Breast epithelium (tissue), 4 donors: ENCODE data around the gene PIK3CB. TPM values are rescaled to one million over a fixed set of nuclear protein-coding genes. Genes with fewer than 3 reads are reported as not detected.
"Not testable (repeated sequence)": the region's sequence is repeated elsewhere in the genome, so short reads cannot be mapped to it uniquely, and the experiment has no call there.

ENCODE experiments used
- DNase-seq, 2 donors: peaks; one replicate each; pipeline ENCODE4 v3.0.0-alpha.2; 2019; ENCODE audit warnings: low spot score in 2 of 2
- H3K27ac ChIP-seq, 2 donors: fragments of 200-600 bp; sonication (generic) in 1 of 2; one replicate each; pipeline ENCODE4 v1.5.1; 2016 to 2019; ENCODE audit warnings: mild to moderate bottlenecking in 1 of 2
- H3K27me3 ChIP-seq, 2 donors: fragments of 200-600 bp; sonication (generic) in 1 of 2; one replicate each; pipeline versions ENCODE4 v1.5.1 to v1.6.0; 2017 to 2019; ENCODE audit warnings: control low read depth in 1 of 2, mild to moderate bottlenecking in 1 of 2
- H3K36me3 ChIP-seq: fragments of 200-600 bp; one replicate; pipeline ENCODE4 v1.5.1; 2019
- H3K4me1 ChIP-seq, 2 donors: fragments of 200-600 bp; sonication (generic); one replicate each; pipeline ENCODE4 v1.5.1; 2016 to 2019; ENCODE audit warnings: control low read depth in 1 of 2
- H3K4me3 ChIP-seq, 3 donors: fragments of 200-600 bp; sonication (generic); 1 replicate in 2 of 3; 2 replicates in 1 of 3; pipeline ENCODE4 v1.5.1; 2016 to 2019; ENCODE audit warnings: mild to moderate bottlenecking in 3 of 3, moderate library complexity in 2 of 3
- H3K9me3 ChIP-seq, 2 donors: fragments of 200-600 bp; sonication (generic) in 1 of 2; one replicate each; pipeline ENCODE4 v1.5.1; 2016 to 2019; ENCODE audit warnings: control low read depth in 1 of 2
- POLR2A ChIP-seq: fragments of 450-650 bp; IDR thresholded peaks from one replicate; pipeline ENCODE4 v1.6.1; 2016; ENCODE audit warnings: antibody characterized with exemption, mild to moderate bottlenecking, moderate library complexity
- POLR2AphosphoS5 ChIP-seq, 3 donors: sonication (generic); formaldehyde crosslinking; IDR thresholded peaks; one replicate each; pipeline ENCODE4 v1.6.1; 2017; ENCODE audit warnings: antibody characterized with exemption in 3 of 3
- intact Hi-C: fragments of 100-400 bp; cut with DNase I; formaldehyde crosslinking; loops from one replicate; pipeline ENCODE4 v1.15.1; 2023; ENCODE audit warnings: low total_unique reads
- total RNA-seq, 3 donors: library from RNA; depleted of rRNA; stranded (reverse); fragments of >200 nt; gene quantifications; one replicate each; pipeline ENCODE4 v1.1.0, GENCODE V29; 2016
- TF ChIP-seq, protein P1 (sequence below), 3 donors: fragments of 450-650 bp; IDR thresholded peaks; one replicate each; pipeline ENCODE4 v1.5.1; 2016 to 2017; ENCODE audit warnings: antibody characterized with exemption in 3 of 3, mild to moderate bottlenecking in 3 of 3, moderate library complexity in 3 of 3

PIK3CB gene
- total RNA-seq, 3 donors from 2014 or later = 30.5 to 46.2 (median 31.7) TPM

DNA sequence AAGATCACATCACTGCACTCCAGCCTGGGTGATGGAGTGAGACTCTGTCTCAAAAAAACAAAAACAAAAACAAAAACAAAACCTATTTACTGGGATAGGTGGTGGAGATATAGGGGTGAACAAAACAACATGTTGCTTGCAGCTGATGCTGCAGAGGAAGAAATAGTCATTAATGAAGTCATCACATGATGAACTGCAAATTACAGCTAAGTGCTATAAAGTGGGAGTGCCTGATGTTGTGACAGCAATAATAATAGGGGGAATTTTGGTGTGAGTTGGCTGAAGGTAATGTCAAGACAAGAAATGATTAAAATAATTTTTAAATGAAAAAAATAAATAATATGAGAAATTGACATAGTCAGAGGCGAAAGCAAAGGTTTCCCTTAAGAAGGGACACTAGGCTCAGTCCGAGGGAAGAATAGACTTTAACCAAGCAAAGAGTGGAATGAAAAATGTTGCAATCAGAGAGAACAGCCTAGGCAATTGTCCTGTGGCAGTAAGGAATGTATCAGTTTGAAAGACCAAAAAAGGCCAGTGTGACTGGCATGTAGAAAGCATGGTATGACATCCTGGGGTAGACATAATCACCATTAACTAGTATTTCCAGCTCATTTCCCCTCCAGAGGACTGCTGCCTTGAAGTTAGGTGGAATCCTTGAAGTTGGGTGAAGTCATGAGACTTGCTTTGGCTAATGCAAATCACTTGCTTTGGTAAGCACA lies 14.7 kb upstream of the PIK3CB start:
- Histone ChIP-seq H3K27me3 (no peaks in the 10 kb centered on the region), H3K4me1 (no peaks in the 10 kb centered on the region), H3K9me3 (no peaks in the 10 kb centered on the region), H3K27ac (no peak overlapping the region), H3K36me3 (no peaks in the 10 kb centered on the region), H3K4me3 (no peak overlapping the region)
- intact Hi-C loops = no loop called here
- DNase-seq = no peak
- TF ChIP-seq, protein P1, sequence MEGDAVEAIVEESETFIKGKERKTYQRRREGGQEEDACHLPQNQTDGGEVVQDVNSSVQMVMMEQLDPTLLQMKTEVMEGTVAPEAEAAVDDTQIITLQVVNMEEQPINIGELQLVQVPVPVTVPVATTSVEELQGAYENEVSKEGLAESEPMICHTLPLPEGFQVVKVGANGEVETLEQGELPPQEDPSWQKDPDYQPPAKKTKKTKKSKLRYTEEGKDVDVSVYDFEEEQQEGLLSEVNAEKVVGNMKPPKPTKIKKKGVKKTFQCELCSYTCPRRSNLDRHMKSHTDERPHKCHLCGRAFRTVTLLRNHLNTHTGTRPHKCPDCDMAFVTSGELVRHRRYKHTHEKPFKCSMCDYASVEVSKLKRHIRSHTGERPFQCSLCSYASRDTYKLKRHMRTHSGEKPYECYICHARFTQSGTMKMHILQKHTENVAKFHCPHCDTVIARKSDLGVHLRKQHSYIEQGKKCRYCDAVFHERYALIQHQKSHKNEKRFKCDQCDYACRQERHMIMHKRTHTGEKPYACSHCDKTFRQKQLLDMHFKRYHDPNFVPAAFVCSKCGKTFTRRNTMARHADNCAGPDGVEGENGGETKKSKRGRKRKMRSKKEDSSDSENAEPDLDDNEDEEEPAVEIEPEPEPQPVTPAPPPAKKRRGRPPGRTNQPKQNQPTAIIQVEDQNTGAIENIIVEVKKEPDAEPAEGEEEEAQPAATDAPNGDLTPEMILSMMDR (IDR thresholded peaks at IDR 0.05) = no peak
- no peak for TF ChIP-seq POLR2A
- TF ChIP-seq POLR2AphosphoS5 (IDR thresholded peaks at IDR 0.05) = no peak

DNA sequence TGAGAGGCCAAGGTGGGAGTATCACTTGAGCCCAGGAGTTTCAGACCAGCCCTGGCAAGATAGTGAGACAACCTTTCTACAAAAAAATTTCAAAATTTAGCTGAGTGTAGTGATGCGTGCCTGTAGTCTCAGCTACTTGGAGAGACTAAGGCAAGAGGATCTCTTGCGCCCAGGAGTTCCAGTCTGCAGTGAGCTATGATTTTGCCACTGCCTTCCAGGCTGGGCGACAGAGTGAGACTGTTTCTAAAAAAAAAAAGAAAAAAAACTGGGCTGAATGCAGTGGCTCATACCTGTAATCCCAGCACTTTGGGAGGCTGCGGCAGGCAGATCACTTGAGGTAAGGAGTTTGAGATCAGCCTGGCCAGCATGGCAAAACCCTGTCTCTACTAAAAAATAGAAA lies 14.0 kb upstream of the PIK3CB start:
- Histone ChIP-seq H3K27ac (no peak overlapping the region), H3K9me3 (no peaks in the 10 kb centered on the region), H3K4me1 (no peaks in the 10 kb centered on the region), H3K36me3 (no peaks in the 10 kb centered on the region), H3K4me3 (no peak overlapping the region), H3K27me3 (no peaks in the 10 kb centered on the region)
- DNase-seq = no peak
- intact Hi-C loops = no loop called here
- no peak for TF ChIP-seq POLR2A

DNA sequence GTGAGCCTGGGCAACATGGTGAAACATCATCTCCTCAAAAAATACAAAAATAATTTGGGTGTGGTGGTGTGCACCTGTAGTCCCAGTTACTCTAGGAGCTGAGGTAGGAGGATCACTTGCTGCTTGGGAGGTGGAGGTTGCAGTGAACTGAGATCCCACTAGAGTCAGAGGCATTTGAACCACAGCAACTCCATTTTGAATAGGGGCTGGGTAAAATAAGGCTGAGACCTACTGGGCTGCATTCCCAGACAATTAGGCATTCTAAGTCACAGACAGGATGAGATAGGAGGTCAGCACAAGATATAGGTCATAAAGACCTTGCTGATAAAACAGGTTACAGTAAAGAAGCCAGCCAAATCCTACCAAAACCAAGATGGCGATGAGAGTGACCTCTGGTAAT lies 12.1 kb upstream of the PIK3CB start:
- DNase-seq, H3K4me3 ChIP-seq, H3K36me3 ChIP-seq, H3K27ac ChIP-seq, H3K4me1 ChIP-seq, H3K9me3 ChIP-seq, intact Hi-C loops, H3K27me3 ChIP-seq: not testable (repeated sequence)

DNA sequence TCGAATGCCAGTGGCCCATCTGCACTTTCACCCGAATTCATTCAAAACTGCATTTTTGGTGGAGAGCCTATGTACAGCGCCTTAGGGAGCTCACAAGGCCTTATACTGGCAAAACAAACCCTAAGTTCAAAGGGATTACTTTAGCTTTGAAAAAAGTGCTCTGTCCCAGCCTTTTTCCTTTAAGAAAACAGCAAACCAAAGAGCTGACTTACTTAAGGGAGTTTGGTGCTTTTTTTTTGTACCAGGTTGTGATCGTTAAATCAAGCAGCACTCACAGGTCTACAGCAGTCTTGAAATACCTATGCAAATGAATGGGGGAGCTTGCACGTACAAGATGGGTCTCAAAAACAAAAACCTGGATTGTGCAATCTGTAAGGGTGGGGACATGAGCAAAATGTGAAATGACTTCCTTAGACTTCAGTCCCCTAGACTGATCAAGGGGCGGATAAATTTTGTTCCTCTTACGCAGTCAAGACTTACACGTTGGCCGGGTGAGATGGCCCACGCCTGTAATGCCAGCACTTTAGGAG lies 11.6 kb upstream of the PIK3CB start:
- no peak for TF ChIP-seq POLR2AphosphoS5 (IDR thresholded peaks at IDR 0.05)
- TF ChIP-seq POLR2A = no peak
- no peaks in the 10 kb centered on the region for H3K4me1 ChIP-seq
- DNase-seq = no peak
- H3K27ac ChIP-seq = no peak overlapping the region
- no peaks in the 10 kb centered on the region for H3K36me3 ChIP-seq
- intact Hi-C loops = no loop called here
- no peaks in the 10 kb centered on the region for H3K27me3 ChIP-seq
- no peaks in the 10 kb centered on the region for H3K9me3 ChIP-seq
- H3K4me3 ChIP-seq = no peak overlapping the region

DNA sequence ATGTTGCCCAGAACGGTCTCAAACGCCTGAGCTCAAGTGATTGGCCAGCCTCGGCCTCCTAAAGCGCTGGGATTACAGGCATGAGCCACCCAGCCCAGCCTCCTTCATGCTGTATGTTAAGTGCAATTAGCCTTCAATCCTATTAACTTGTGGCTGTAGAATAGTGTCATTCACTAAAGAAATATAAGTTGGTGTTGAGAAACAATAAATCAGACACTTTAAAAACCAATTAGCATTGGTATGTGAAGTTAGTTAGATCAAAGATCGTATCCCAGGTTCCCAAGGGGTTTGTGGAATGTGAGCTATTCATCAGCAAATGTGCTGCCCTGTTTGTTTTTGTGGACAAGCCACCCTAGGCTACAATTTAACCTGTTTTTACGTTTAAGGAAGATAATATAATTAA lies 11.0 kb upstream of the PIK3CB start:
- TF ChIP-seq, protein P1 (IDR thresholded peaks at IDR 0.05) = no peak
- intact Hi-C loops = no loop called here
- no peak overlapping the region for H3K27ac ChIP-seq

DNA sequence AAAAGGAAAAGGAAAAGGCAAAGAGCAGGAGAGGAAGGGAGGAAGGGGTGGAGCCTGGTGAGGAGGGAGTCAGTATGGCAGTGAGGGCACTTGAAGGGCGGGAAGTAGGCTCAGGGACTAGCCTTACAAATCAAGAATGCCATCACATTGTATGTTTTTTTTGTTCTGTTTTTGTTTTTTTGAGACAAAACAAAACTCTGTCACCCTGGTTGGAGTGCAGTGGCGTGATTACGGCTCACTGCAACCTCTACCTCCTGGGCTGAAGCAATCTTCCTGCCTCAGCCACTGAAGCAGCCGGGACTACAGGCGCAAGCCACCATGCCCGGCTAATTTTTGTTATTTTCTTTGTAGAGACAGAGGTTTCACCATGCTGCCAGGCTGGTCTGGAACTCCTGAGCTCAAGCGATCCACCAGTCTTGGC lies 10.5 kb upstream of the PIK3CB start:
- no peaks in the 10 kb centered on the region for H3K4me1 ChIP-seq
- no peak overlapping the region for H3K27ac ChIP-seq
- TF ChIP-seq, protein P1 (IDR thresholded peaks at IDR 0.05) = no peak
- TF ChIP-seq POLR2AphosphoS5 (IDR thresholded peaks at IDR 0.05) = no peak
- no peak for TF ChIP-seq POLR2A
- H3K9me3 ChIP-seq = no peaks in the 10 kb centered on the region
- H3K36me3 ChIP-seq = no peaks in the 10 kb centered on the region
- no peaks in the 10 kb centered on the region for H3K27me3 ChIP-seq
- no peak for DNase-seq
- intact Hi-C loops = no loop called here
- H3K4me3 ChIP-seq = no peak overlapping the region

More for the DNA sequence above, 11.0 kb upstream of the PIK3CB start:
- no peaks in the 10 kb centered on the region for H3K4me1 ChIP-seq
- DNase-seq = no peak
- H3K4me3 ChIP-seq = no peak overlapping the region
- no peaks in the 10 kb centered on the region for H3K27me3 ChIP-seq
- H3K36me3 ChIP-seq = no peaks in the 10 kb centered on the region
- no peaks in the 10 kb centered on the region for H3K9me3 ChIP-seq
